NCI-H1417 treated with DMSO at 0.1 percent for 48 hours (cell line): ENCODE measurements around the gene MTERF4.
"Not testable (repeated sequence)": the region's sequence is repeated elsewhere in the genome, so short reads cannot be mapped to it uniquely, and the experiment has no call there.

Experiments
- DNase-seq: peaks from one replicate; lab custom pipeline; 2025; lab: John Stamatoyannopoulos, UW

Gene MTERF4

GRCh38 chr2:241110607-241111439 lies 8.7 kb upstream of the MTERF4 start:
- DNase-seq: no peak

- DNase-seq: no peak
These were observed 8.1 kb upstream of the MTERF4 start for GRCh38 chr2:241110089-241110606.

GRCh38 chr2:241109210-241110088 lies 7.4 kb upstream of the MTERF4 start:
- no peak for DNase-seq

DNA sequence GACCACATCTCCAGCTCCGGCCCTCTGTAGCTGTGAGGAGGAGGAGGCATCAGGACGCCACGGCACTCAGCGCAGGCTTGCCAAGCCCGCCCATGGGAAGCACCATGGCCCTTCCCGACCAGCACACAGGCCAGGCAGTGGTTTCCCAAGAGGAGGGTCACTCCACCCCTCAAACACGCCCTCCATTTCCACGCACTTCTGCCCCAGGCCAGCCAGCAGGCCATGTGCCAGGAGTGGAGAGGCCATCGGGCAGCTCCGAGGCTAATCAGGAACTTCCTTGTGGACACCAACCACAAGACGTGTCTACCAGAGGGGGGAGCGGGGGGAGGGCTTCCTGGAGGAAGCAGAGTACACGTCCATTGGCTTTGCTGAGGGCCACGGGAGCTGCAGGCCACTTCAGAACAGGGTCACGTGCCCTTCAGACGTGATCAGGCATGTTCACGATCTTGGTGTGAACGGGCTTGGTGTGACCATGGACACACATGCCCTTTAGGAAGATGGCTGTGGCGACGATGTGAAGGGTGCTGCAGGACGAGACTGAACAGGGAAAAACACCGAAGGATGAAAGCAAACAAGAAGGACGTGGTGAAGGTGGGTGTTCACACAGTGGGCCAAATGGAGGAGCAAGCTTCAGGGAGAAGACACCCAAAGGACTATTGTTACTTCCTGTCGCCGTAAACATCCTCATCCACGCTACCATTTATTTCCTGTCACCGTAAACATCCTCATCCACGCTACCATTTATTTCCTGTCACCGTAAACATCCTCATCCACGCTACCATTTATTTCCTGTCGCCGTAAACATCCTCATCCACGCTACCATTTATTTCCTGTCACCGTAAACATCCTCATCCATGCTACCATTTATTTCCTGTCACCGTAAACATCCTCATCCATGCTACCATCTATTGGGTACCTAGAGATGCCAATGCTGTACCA lies 6.5 kb upstream of the MTERF4 start:
- no peak for DNase-seq

DNA sequence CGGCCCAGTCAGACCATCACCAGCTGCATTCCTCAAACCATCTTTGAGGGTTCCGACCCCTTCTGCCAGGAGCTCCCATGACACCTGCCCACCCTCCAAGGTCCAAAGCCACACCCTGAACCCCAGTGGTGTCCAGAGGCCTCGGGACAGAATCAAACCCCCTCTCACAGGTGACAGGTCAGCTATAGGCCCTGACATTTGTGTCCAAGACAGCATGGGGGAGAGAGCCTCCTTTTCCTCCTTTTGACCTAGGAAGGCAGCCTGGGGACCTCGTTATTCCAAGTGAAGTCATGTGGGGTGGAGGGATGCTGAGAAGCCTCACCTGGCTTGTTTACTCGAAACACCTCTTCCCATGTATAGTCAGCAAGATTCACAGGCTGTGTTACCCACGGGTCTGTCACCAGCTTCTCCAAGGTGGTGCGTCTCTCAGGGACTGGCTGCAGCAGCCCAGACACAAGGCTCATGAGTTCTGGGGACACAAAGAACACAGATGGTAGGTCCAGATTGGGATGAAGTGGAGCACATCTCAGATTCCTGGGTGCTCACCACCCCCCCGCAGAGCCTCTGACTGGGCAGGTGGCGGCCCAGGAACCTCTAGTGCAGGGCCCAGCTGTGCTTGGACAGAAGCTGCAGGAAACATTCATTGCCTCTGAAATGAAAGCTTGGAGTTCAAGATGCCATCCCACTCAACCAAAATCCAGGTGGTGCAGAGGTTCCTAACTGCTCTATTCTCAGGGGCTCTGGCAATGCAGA lies 5.1 kb upstream of the MTERF4 start:
- DNase-seq: no peak

- no peak for DNase-seq
These were observed 3.6 kb upstream of the MTERF4 start for GRCh38 chr2:241105641-241106040.

GRCh38 chr2:241104611-241105010 lies 2.5 kb upstream of the MTERF4 start:
- not testable (repeated sequence) for DNase-seq

GRCh38 chr2:241103176-241103595 lies 1.1 kb upstream of the MTERF4 start:
- DNase-seq: no peak

DNA sequence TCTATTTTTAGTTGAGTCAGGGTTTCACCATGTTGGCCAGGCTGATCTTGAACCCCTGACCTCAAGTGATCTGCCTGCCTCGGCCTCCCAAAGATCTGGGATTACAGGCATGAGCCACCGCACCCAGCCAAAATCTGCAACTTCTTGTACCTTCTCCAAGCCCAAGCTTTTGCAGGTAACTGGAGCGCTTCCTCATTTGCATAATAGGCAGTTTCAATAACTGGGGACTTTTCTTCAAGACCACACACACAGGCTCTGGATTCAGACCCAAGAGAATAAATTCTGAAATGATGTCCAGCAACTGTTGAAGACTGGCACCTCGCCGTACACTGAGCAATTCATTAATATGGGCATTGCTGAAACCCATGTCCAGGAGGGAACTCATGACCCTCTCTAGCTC lies 2.8 kb downstream of the MTERF4 start:
- DNase-seq: no peak

- no peak for DNase-seq
These were observed 5.1 kb downstream of the MTERF4 start for GRCh38 chr2:241096979-241097378.

- DNase-seq: no peak
These were observed 6.3 kb downstream of the MTERF4 start for GRCh38 chr2:241095594-241096290.

- DNase-seq: no peak
These were observed 7.1 kb downstream of the MTERF4 start for GRCh38 chr2:241094924-241095420.

DNA sequence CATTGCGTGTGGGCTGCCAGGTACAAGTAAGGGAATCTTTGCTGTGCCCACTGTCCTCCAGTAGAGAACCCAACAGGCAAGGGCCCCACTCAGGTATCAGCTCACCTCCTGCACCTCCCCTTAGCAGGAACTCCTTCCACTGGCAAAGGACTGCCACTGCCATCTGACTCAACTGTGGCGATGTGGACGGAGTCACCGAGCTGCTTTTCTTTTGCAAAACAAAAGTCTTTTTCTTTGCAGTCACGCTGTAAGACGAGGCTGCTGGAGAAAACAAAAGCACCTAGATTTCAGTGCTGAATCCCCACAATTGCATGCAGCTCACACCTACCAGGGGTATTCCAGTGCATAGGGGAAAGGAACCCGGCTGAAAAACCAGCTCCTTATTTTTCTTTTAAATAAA lies 7.9 kb downstream of the MTERF4 start:
- DNase-seq: no peak

DNA sequence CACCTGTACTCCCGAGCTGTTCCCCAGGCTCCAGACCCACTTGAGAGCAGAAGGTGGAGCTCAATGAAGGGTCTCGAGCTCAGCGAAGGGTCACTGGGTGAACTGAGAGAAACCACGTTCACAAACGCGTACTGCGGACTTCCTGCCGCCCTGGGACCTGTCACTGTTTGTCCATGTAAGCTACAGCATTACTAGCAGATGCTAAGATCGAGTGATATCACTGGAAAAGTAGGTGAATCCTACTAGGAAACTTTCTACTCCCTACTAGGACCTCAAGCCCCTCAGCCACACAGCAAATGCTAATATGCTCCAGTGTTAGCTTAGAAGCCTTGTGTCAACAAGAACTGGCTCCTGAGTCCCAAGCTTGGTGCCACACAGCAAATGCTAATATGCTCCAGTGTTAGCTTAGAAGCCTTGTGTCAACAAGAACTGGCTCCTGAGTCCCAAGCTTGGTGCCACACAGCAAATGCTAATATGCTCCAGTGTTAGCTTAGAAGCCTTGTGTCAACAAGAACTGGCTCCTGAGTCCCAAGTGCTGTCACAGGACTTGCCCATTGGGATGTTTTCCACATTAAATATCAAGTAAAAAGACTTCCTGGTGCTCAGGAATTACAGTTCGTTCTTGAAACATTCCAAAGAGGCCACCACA lies 8.8 kb downstream of the MTERF4 start:
- not testable (repeated sequence) for DNase-seq

- DNase-seq: no peak
These were observed 9.4 kb downstream of the MTERF4 start for GRCh38 chr2:241092677-241093076.

GRCh38 chr2:241091734-241092445 lies 10.2 kb downstream of the MTERF4 start:
- DNase-seq: no peak

DNA sequence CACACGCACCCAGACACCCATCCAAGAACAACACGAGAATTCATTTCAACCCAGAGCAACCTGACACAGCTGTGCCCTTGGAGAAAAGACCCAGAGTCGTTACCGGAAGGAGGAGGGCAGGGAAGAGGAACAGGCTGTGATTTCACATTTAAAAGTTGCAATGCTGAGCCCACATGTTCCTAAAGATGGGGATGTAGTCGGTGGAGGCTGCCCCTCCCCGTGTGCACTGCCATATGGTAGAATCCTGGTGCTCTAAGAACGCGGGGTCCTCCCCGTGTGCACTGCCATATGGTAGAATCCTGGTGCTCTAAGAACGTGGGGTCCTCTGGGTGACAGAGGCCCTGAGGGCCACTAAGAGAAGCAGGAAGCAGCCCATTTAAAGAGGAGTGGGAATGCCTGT lies 10.9 kb downstream of the MTERF4 start:
- DNase-seq: no peak

DNA sequence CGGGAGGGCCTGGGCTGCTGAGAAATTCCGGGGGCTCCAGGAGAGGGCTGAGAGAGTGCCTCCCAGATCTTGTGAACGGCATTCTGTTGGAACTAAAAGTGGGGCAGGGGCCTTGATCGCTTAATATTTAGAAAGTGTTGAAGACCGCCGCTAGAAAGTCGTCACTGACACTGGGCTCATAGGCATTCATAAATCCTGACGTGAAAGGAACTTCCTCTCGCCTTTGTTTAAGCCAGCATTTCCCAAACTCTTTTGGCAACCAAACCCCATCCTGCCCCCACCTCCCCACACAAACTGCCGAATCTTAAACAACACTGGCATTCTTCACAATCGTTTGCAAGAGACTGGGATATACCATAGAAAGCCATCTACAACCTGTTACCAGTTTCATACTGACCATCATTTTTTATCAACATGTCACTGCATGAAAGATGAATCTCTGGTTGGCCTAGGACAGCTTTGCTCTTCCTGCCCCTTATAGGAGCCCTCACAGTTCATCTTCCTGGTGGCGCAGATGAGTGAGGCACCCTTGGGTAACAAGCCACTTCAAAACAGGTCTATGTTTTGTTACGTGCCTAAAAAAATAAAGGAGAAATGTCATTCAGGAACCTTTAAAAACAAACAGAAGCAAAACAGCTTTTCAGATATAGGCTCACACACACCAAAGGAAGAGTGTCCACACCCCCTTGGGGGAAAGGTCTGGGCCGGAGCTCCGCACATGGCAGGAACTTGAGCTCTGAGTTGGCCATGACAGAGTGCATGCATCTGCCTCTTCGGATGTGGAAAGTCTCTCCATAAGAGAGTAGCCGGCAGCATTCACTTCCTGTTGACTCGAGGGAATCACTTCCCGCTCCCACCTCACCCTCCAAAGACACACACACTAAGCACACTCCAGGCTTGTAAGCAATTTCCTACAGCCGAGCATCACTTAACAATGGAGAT lies 13.0 kb downstream of the MTERF4 start:
- no peak for DNase-seq
